ENCODE data around the gene ABLIM2. TPM values are rescaled to one million over a fixed set of nuclear protein-coding genes. Genes with fewer than 3 reads are reported as not detected.

Gene ABLIM2
- total RNA-seq, 1 experiment from 2014 or later = 6.1 TPM

GRCh38 chr4:8084712-8085490 is 73.7 kb downstream of the ABLIM2 start (continued):
- TF ChIP-seq EGR1 (IDR thresholded peaks at IDR 0.05; ENCODE audit: low read depth) (no peak), POLR2AphosphoS5 (IDR thresholded peaks at IDR 0.05; ENCODE audit: low read depth, low read length) (no peak), SRF (IDR thresholded peaks at IDR 0.05; ENCODE audit: low read depth) (no peak)

GRCh38 chr4:8084031-8084660 is 74.5 kb downstream of the ABLIM2 start:
- Histone ChIP-seq H3K27ac (ENCODE audit: low read depth, low read length) (no peak overlapping the region), H3K4me1 (ENCODE audit: control insufficient read depth in 1 of 2, insufficient read depth in 2 of 2, low read length in 2 of 2) (no peaks in the 10 kb centered on the region), H3K79me2 (ENCODE audit: insufficient read depth, low read length) (no peaks in the 10 kb centered on the region), H3K4me3 (replicated peaks in 1 of 2; ENCODE audit: low read depth in 1 of 2, low read length in 2 of 2) (no peak overlapping the region), H4K20me1 (ENCODE audit: insufficient read depth) (no peaks in the 10 kb centered on the region), H3K27me3 (ENCODE audit: insufficient read depth, low read length) (no peaks in the 10 kb centered on the region), H3K9me2 (ENCODE audit: insufficient read depth) (no peaks in the 10 kb centered on the region), H3K36me3 (ENCODE audit: control insufficient read depth in 1 of 2, insufficient read depth in 2 of 2, low read length in 2 of 2) (no peaks in the 10 kb centered on the region), H3K9me3 (ENCODE audit: control insufficient read depth in 1 of 2, insufficient read depth in 1 of 2, low read depth in 1 of 2, low read length in 2 of 2) (no peaks in the 10 kb centered on the region), H3K9ac (ENCODE audit: low read length) (no peak overlapping the region), H3K4me2 (ENCODE audit: low read length) (no peak overlapping the region), H2AFZ (ENCODE audit: low read depth, low read length, poor library complexity, severe bottlenecking) (no peak overlapping the region)
- DNase-seq (ENCODE audit: low read depth, low spot score) (no peak), ATAC-seq (no peak)
- intact Hi-C loops (cut with micrococcal nuclease) = no loop called here
- ChIA-PET CTCF (no interaction called here), RAD21 (ENCODE audit: low non-redundant PET in 1 of 2, low total read pairs in 2 of 2, uncharacterized antibody in 2 of 2, unreplicated experiment in 2 of 2) (no interaction called here), POLR2A (no interaction called here)
- TF ChIP-seq ELF1 (IDR thresholded peaks at IDR 0.05; ENCODE audit: borderline replicate concordance, low read depth) = no peak
- no peak for TF ChIP-seq ZBTB33 (IDR thresholded peaks at IDR 0.05; ENCODE audit: extremely low read depth, insufficient replicate concordance, low read length)
- no peak for TF ChIP-seq CBX3 (IDR thresholded peaks at IDR 0.05; ENCODE audit: low read depth)
- no peak for TF ChIP-seq EGR1 (IDR thresholded peaks at IDR 0.05; ENCODE audit: low read depth)
- TF ChIP-seq POLR2A (IDR thresholded peaks at IDR 0.05; ENCODE audit: borderline replicate concordance, extremely low read depth, insufficient read depth, insufficient read length) = no peak
- no peak for TF ChIP-seq CEBPB (IDR thresholded peaks at IDR 0.05; ENCODE audit: low read depth)
- no peak for TF ChIP-seq TCF7L2 (IDR thresholded peaks at IDR 0.05; ENCODE audit: borderline replicate concordance, extremely low read depth, insufficient read depth, insufficient read length)
- no peak for TF ChIP-seq SRF (IDR thresholded peaks at IDR 0.05; ENCODE audit: low read depth)
- no peak for TF ChIP-seq CTCF (IDR thresholded peaks at IDR 0.05 in 2 of 3, conservative IDR thresholded peaks at IDR 0.05 in 1 of 3; ENCODE audit: borderline replicate concordance in 1 of 3, insufficient read depth in 1 of 3, low read depth in 2 of 3, low read length in 2 of 3)
- no peak for TF ChIP-seq ZFX (IDR thresholded peaks at IDR 0.05)
- no peak for TF ChIP-seq RAD21 (IDR thresholded peaks at IDR 0.05; ENCODE audit: low read depth)
- TF ChIP-seq ATF3 (IDR thresholded peaks at IDR 0.05) = no peak
- BruUV-seq (replicated peaks) = no TSS peak
